Type B pancreatic cell (in vitro differentiated cells): ENCODE measurements around the gene ITPKB. TPM values are rescaled to one million over a fixed set of nuclear protein-coding genes. Genes with fewer than 3 reads are reported as not detected.
"Not testable (repeated sequence)": the region's sequence is repeated elsewhere in the genome, so short reads cannot be mapped to it uniquely, and the experiment has no call there.

ENCODE experiments used
- DNase-seq: peaks from one replicate; pipeline ENCODE4 v3.0.0; 2021; ENCODE audit warnings: mixed read lengths; ENCODE audit not compliant: unreplicated experiment; ENCODE audit errors: extremely low spot score
- H3K27ac Mint-ChIP-seq: 2 replicates; pipeline ENCODE4 v1.8.0; 2021; ENCODE audit warnings: mild to moderate bottlenecking, mixed read lengths
- H3K27me3 Mint-ChIP-seq: 2 replicates; pipeline ENCODE4 v1.8.0; 2021; ENCODE audit warnings: mixed read lengths
- H3K36me3 Mint-ChIP-seq: 2 replicates; pipeline ENCODE4 v1.8.0; 2021; ENCODE audit warnings: mixed read lengths
- H3K4me1 Mint-ChIP-seq: one replicate; pipeline ENCODE4 v1.8.0; 2021; ENCODE audit warnings: mixed read lengths; ENCODE audit not compliant: unreplicated experiment
- H3K4me3 Mint-ChIP-seq: 2 replicates; pipeline ENCODE4 v1.8.0; 2021; ENCODE audit warnings: mild to moderate bottlenecking, mixed read lengths
- H3K9me3 Mint-ChIP-seq: 2 replicates; pipeline ENCODE4 v1.8.0; 2021; ENCODE audit warnings: mixed read lengths
- CTCF ChIP-seq: fragments of 200-600 bp; sonication (generic); conservative IDR thresholded peaks from 2 replicates; pipeline ENCODE4 v1.5.0; 2021; ENCODE audit warnings: antibody characterized with exemption, mild to moderate bottlenecking
- total RNA-seq: library from RNA; stranded (reverse); gene quantifications from 2 replicates; pipeline ENCODE4 v1.2.1, GENCODE V29; 2021; ENCODE audit warnings: low replicate concordance

ITPKB gene
- total RNA-seq, 1 donor from 2014 or later: 31.4 TPM

- Mint-ChIP-seq H3K36me3 (no peaks in the 10 kb centered on the region), H3K9me3 (no peaks in the 10 kb centered on the region), H3K27me3 (peaks cover 9% of the 10 kb centered on the region), H3K4me1 (peaks cover 10% of the 10 kb centered on the region), H3K27ac (no peak overlapping the region), H3K4me3 (no peak overlapping the region)
- TF ChIP-seq CTCF: no peak
- no peak for DNase-seq
Observed at GRCh38 chr1:226754097-226754496, 15.0 kb upstream of the ITPKB start.

- no peak overlapping the region for H3K27ac Mint-ChIP-seq
- H3K36me3 Mint-ChIP-seq: no peaks in the 10 kb centered on the region
- no peaks in the 10 kb centered on the region for H3K9me3 Mint-ChIP-seq
- H3K27me3 Mint-ChIP-seq: peaks cover 14% of the 10 kb centered on the region
- H3K4me3 Mint-ChIP-seq: no peak overlapping the region
- no peak for DNase-seq
- peaks cover 10% of the 10 kb centered on the region for H3K4me1 Mint-ChIP-seq
- no peak for TF ChIP-seq CTCF
Observed at GRCh38 chr1:226751703-226752102, 12.6 kb upstream of the ITPKB start.

- H3K9me3 Mint-ChIP-seq: no peaks in the 10 kb centered on the region
- H3K4me3 Mint-ChIP-seq: no peak overlapping the region
- peaks cover 10% of the 10 kb centered on the region for H3K4me1 Mint-ChIP-seq
- DNase-seq: no peak
- TF ChIP-seq CTCF: no peak
- peaks cover 14% of the 10 kb centered on the region for H3K27me3 Mint-ChIP-seq
- H3K27ac Mint-ChIP-seq: no peak overlapping the region
- H3K36me3 Mint-ChIP-seq: no peaks in the 10 kb centered on the region
Observed at GRCh38 chr1:226751214-226751613, 12.1 kb upstream of the ITPKB start.

- Mint-ChIP-seq H3K27ac (no peak overlapping the region), H3K4me3 (no peak overlapping the region), H3K4me1 (peaks cover 10% of the 10 kb centered on the region), H3K9me3 (no peaks in the 10 kb centered on the region), H3K27me3 (peaks cover 14% of the 10 kb centered on the region), H3K36me3 (no peaks in the 10 kb centered on the region)
- TF ChIP-seq CTCF: no peak
- no peak for DNase-seq
Observed at GRCh38 chr1:226749467-226749866, 10.4 kb upstream of the ITPKB start.

GRCh38 chr1:226748306-226748705 lies 9.2 kb upstream of the ITPKB start:
- H3K9me3 Mint-ChIP-seq: no peaks in the 10 kb centered on the region
- H3K4me3 Mint-ChIP-seq: no peak overlapping the region
- no peak overlapping the region for H3K27ac Mint-ChIP-seq
- peaks cover under 1% of the 10 kb centered on the region for H3K4me1 Mint-ChIP-seq
- peaks cover 9% of the 10 kb centered on the region for H3K27me3 Mint-ChIP-seq
- no peaks in the 10 kb centered on the region for H3K36me3 Mint-ChIP-seq
- DNase-seq: no peak
- no peak for TF ChIP-seq CTCF

GRCh38 chr1:226747519-226748263 lies 8.6 kb upstream of the ITPKB start:
- not testable (repeated sequence) for H3K9me3 Mint-ChIP-seq, DNase-seq, H3K27me3 Mint-ChIP-seq, H3K27ac Mint-ChIP-seq, H3K36me3 Mint-ChIP-seq, H3K4me3 Mint-ChIP-seq, H3K4me1 Mint-ChIP-seq
